ENCODE data around the gene LAMTOR2. TPM values are rescaled to one million over a fixed set of nuclear protein-coding genes. Genes with fewer than 3 reads are reported as not detected.

LAMTOR2 gene
- total and polyA plus RNA-seq, 2 of the 8 experiments (the other 6 are each of a cell fraction or from before 2014, with no cell fraction given) = 54.7 to 122 TPM

- TF ChIP-seq RBBP5 (IDR thresholded peaks at IDR 0.05; ENCODE audit: borderline replicate concordance, low read depth, low read length) (0 out of 2 replicates have a peak, but pooled peaks have one; percentile 19), NANOG (IDR thresholded peaks at IDR 0.05; ENCODE audit: insufficient read depth, low read depth, low read length, poor library complexity, severe bottlenecking) (no peak), SIRT6 (IDR thresholded peaks at IDR 0.05; ENCODE audit: low read length) (no peak), EZH2 (IDR thresholded peaks at IDR 0.05; ENCODE audit: low read depth, low read length, severe bottlenecking) (no peak), RXRA (IDR thresholded peaks at IDR 0.05; ENCODE audit: insufficient read depth, low read depth, low read length) (no peak), TCF12 (IDR thresholded peaks at IDR 0.05; ENCODE audit: low read depth, low read length) (no peak), POLR2A (IDR thresholded peaks at IDR 0.05; ENCODE audit: control extremely low read depth in 1 of 2, low read depth in 2 of 2, low read length in 2 of 2) (peak in 1 of 2 experiments; percentile 21; a peak in 1 of 3 replicates), POU5F1 (IDR thresholded peaks at IDR 0.05; ENCODE audit: low read depth, low read length) (no peak), NRF1 (IDR thresholded peaks at IDR 0.05; ENCODE audit: low read depth, low read length) (no peak), CTBP2 (IDR thresholded peaks at IDR 0.05; ENCODE audit: borderline replicate concordance, insufficient read depth, insufficient read length, low read length) (no peak), CBX5 (IDR thresholded peaks at IDR 0.05; ENCODE audit: low read depth, low read length) (no peak), JUND (IDR thresholded peaks at IDR 0.05; ENCODE audit: low read length) (no peak), RAD21 (IDR thresholded peaks at IDR 0.05 in 1 of 2, conservative IDR thresholded peaks at IDR 0.05 in 1 of 2; ENCODE audit: low read depth in 2 of 2, low read length in 2 of 2) (peak in 1 of 2 experiments; percentile 35; a peak in 2 of 4 replicates), TEAD4 (IDR thresholded peaks at IDR 0.05; ENCODE audit: low read depth, low read length) (no peak), CBX8 (IDR thresholded peaks at IDR 0.05; ENCODE audit: borderline replicate concordance, low read depth, low read length) (no peak), MAX (IDR thresholded peaks at IDR 0.05) (peak; percentile 86)
- TF ChIP-seq, protein P1, sequence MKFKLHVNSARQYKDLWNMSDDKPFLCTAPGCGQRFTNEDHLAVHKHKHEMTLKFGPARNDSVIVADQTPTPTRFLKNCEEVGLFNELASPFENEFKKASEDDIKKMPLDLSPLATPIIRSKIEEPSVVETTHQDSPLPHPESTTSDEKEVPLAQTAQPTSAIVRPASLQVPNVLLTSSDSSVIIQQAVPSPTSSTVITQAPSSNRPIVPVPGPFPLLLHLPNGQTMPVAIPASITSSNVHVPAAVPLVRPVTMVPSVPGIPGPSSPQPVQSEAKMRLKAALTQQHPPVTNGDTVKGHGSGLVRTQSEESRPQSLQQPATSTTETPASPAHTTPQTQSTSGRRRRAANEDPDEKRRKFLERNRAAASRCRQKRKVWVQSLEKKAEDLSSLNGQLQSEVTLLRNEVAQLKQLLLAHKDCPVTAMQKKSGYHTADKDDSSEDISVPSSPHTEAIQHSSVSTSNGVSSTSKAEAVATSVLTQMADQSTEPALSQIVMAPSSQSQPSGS (IDR thresholded peaks at IDR 0.05; ENCODE audit: low read length) = no peak
- TF ChIP-seq, protein P2, sequence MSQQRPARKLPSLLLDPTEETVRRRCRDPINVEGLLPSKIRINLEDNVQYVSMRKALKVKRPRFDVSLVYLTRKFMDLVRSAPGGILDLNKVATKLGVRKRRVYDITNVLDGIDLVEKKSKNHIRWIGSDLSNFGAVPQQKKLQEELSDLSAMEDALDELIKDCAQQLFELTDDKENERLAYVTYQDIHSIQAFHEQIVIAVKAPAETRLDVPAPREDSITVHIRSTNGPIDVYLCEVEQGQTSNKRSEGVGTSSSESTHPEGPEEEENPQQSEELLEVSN (IDR thresholded peaks at IDR 0.05) = no peak
- TF ChIP-seq, protein P3, sequence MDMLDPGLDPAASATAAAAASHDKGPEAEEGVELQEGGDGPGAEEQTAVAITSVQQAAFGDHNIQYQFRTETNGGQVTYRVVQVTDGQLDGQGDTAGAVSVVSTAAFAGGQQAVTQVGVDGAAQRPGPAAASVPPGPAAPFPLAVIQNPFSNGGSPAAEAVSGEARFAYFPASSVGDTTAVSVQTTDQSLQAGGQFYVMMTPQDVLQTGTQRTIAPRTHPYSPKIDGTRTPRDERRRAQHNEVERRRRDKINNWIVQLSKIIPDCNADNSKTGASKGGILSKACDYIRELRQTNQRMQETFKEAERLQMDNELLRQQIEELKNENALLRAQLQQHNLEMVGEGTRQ (IDR thresholded peaks at IDR 0.05; ENCODE audit: low read length) = no peak
These were observed 1.5 kb upstream of the LAMTOR2 start (continued) for GRCh38 chr1:156052862-156053767.
